GM23338 (cell line): ENCODE measurements around the gene SRGAP3. TPM values are rescaled to one million over a fixed set of nuclear protein-coding genes. Genes with fewer than 3 reads are reported as not detected.
A peak's percentile ranks its signal among the peaks of the same experiment; 100 is the strongest.

Experiments used
- ATAC-seq: fragments of 200-7000 bp; cut with Tn5 transposase; 3 replicates; pipeline ENCODE4 v1.9.1; 2020
- DNase-seq: peaks from one replicate; pipeline ENCODE4 v3.0.0-alpha.2; 2015; ENCODE audit warnings: low spot score
- H2AFZ ChIP-seq: fragments of 200-600 bp; sonication (generic); 2 replicates; pipeline ENCODE4 v1.8.0; 2016; ENCODE audit warnings: antibody characterized with exemption, mild to moderate bottlenecking, moderate library complexity
- H3F3A ChIP-seq: fragments of 200-600 bp; sonication (generic); replicated peaks from 2 replicates; pipeline ENCODE4 v1.8.0; 2017; ENCODE audit warnings: antibody characterized with exemption, mixed run types, low read depth
- H3K27ac ChIP-seq: fragments of 200-600 bp; sonication (generic); 2 replicates; pipeline ENCODE4 v1.6.1; 2016; ENCODE audit warnings: low read depth
- H3K27me3 ChIP-seq: fragments of 200-600 bp; sonication (generic); 2 replicates; pipeline ENCODE4 v1.8.0; 2016; ENCODE audit warnings: mild to moderate bottlenecking, mixed run types, moderate library complexity; ENCODE audit not compliant: insufficient read depth
- H3K36me3 ChIP-seq: fragments of 200-600 bp; sonication (generic); 2 replicates; pipeline ENCODE4 v1.8.0; 2016; ENCODE audit warnings: mild to moderate bottlenecking; ENCODE audit not compliant: insufficient read depth
- H3K4me1 ChIP-seq: fragments of 200-600 bp; sonication (generic); 2 replicates; pipeline ENCODE4 v1.8.0; 2016; ENCODE audit warnings: mild to moderate bottlenecking, moderate library complexity; ENCODE audit not compliant: insufficient read depth
- H3K4me2 ChIP-seq: fragments of 200-600 bp; sonication (generic); 2 replicates; pipeline ENCODE4 v1.7.1; 2017; ENCODE audit warnings: mixed run types
- H3K4me3 ChIP-seq: fragments of 200-600 bp; sonication (generic); 2 replicates; pipeline ENCODE4 v1.6.1; 2016; ENCODE audit warnings: mixed run types
- H3K79me2 ChIP-seq: fragments of 200-600 bp; sonication (generic); replicated peaks from 2 replicates; pipeline ENCODE4 v1.8.0; 2017; ENCODE audit warnings: mild to moderate bottlenecking; ENCODE audit not compliant: insufficient read depth
- H3K9me2 ChIP-seq: fragments of 200-600 bp; sonication (generic); 2 replicates; pipeline ENCODE4 v1.8.0; 2017; ENCODE audit not compliant: insufficient read depth
- H4K20me1 ChIP-seq: fragments of 200-600 bp; sonication (generic); replicated peaks from 2 replicates; pipeline ENCODE4 v1.8.0; 2017; ENCODE audit warnings: mild to moderate bottlenecking; ENCODE audit not compliant: insufficient read depth
- H3K27ac Mint-ChIP-seq: 2 replicates; pipeline ENCODE4 v1.8.0; 2020; ENCODE audit warnings: inconsistent platforms, mild to moderate bottlenecking, moderate library complexity, mixed read lengths
- H3K27me3 Mint-ChIP-seq: 3 replicates; pipeline ENCODE4 v1.8.0; 2022; ENCODE audit warnings: low read depth, mild to moderate bottlenecking, moderate library complexity, mixed read lengths, inconsistent platforms; ENCODE audit not compliant: insufficient read depth, poor library complexity
- H3K36me3 Mint-ChIP-seq: 3 replicates; pipeline ENCODE4 v1.8.0; 2021; ENCODE audit warnings: low read depth, mild to moderate bottlenecking, inconsistent platforms, moderate library complexity, mixed read lengths
- H3K4me1 Mint-ChIP-seq: 3 replicates; pipeline ENCODE4 v1.8.0; 2020; ENCODE audit warnings: mild to moderate bottlenecking, inconsistent platforms, mixed read lengths
- H3K4me3 Mint-ChIP-seq: 3 replicates; pipeline ENCODE4 v1.8.0; 2021; ENCODE audit warnings: moderate library complexity, mild to moderate bottlenecking, inconsistent platforms, mixed read lengths
- H3K9me3 Mint-ChIP-seq: 3 replicates; pipeline ENCODE4 v1.8.0; 2020; ENCODE audit warnings: moderate library complexity, mild to moderate bottlenecking, inconsistent platforms, mixed read lengths
- CTCF ChIP-seq, 2 experiments: fragments of 200-600 bp in 1 of 2; sonication (generic) in 1 of 2; conservative IDR thresholded peaks; 2 replicates each; pipeline versions ENCODE4 v1.5.1 to v1.6.1; 2016 to 2017; ENCODE audit warnings: antibody characterized with exemption in 2 of 2, low read depth in 2 of 2, mild to moderate bottlenecking in 2 of 2, moderate library complexity in 1 of 2
- JUNB ChIP-seq: IDR thresholded peaks from one replicate; pipeline ENCODE4 v1.6.1; 2016; ENCODE audit warnings: antibody characterized with exemption; ENCODE audit not compliant: unreplicated experiment
- REST ChIP-seq: IDR thresholded peaks from one replicate; pipeline ENCODE4 v1.6.1; 2018; ENCODE audit warnings: antibody characterized with exemption; ENCODE audit not compliant: unreplicated experiment
- STAT1 ChIP-seq: IDR thresholded peaks from one replicate; pipeline ENCODE4 v1.6.1; 2016; ENCODE audit warnings: antibody characterized with exemption; ENCODE audit not compliant: unreplicated experiment
- polyA plus RNA-seq: library from polyadenylated mRNA; unstranded; fragments of >200 nt; fragmentation: Nextera tagmentation; extraction: Ambion mirVana; gene quantifications from 2 replicates; pipeline ENCODE4 v1.2.1, GENCODE V29; 2016
- total RNA-seq: library from RNA; depleted of rRNA; stranded (reverse); fragments of >200 nt; shearing (Covaris generic); gene quantifications from 2 replicates; pipeline ENCODE4 v1.2.3, GENCODE V29; 2014

SRGAP3 gene
- total and polyA plus RNA-seq, 2 experiments from 2014 or later = 6.4 to 9.4 TPM

- no peak for TF ChIP-seq JUNB
- TF ChIP-seq CTCF (conservative IDR thresholded peaks at IDR 0.05; ENCODE audit: low read depth in 2 of 2) = no peak
Measured at GRCh38 chr3:8966150-8966819, 283.2 kb downstream of the SRGAP3 start (continued).

- Mint-ChIP-seq H3K27ac (peak overlapping the region; percentile 94), H3K36me3 (no peaks in the 10 kb centered on the region; the same call in 2 of the 3 replicates), H3K9me3 (no peaks in the 10 kb centered on the region), H3K4me1 (peaks cover 27% of the 10 kb centered on the region), H3K27me3 (peaks cover 13% of the 10 kb centered on the region), H3K4me3 (no peak overlapping the region; the same call in 1 of the 3 replicates)
- no peak overlapping the region for H3K4me3 ChIP-seq
- H3K9me2 ChIP-seq = no peaks in the 10 kb centered on the region
- peaks cover 34% of the 10 kb centered on the region for H3K79me2 ChIP-seq
- peak overlapping the region; percentile 41 for H3K27ac ChIP-seq
- peak overlapping the region; percentile 97; the same call in 1 of the 2 replicates for H3K4me2 ChIP-seq
- ATAC-seq (no peak), DNase-seq (peak; percentile 65)
- peak overlapping the region; percentile 45; the same call in 1 of the 2 replicates for H2AFZ ChIP-seq
- no peaks in the 10 kb centered on the region for H3K27me3 ChIP-seq
- H3K36me3 ChIP-seq = no peaks in the 10 kb centered on the region
- TF ChIP-seq CTCF (conservative IDR thresholded peaks at IDR 0.05; ENCODE audit: low read depth in 2 of 2) = no peak
- TF ChIP-seq JUNB = no peak
- TF ChIP-seq REST = no peak
- TF ChIP-seq STAT1 = no peak
- H3F3A ChIP-seq = no peaks in the 10 kb centered on the region
- H3K4me1 ChIP-seq = peaks cover 13% of the 10 kb centered on the region
- H4K20me1 ChIP-seq = peaks cover 11% of the 10 kb centered on the region
Measured at GRCh38 chr3:8964436-8965370, 284.7 kb downstream of the SRGAP3 start.
